Transverse colon (tissue), 4 donors: ENCODE data around the gene DUT. TPM values are rescaled to one million over a fixed set of nuclear protein-coding genes. Genes with fewer than 3 reads are reported as not detected.

Experiments
- DNase-seq: peaks from one replicate; pipeline ENCODE4 v3.0.0-alpha.2; 2019
- H3K27ac ChIP-seq, 4 donors: fragments of 200-600 bp; sonication (generic); 2 replicates each; pipeline ENCODE4 v1.5.1; 2016 to 2018; ENCODE audit warnings: inconsistent platforms in 4 of 4
- H3K27me3 ChIP-seq: fragments of 200-600 bp; sonication (generic); 2 replicates; pipeline ENCODE4 v1.5.1; 2017; ENCODE audit warnings: inconsistent platforms
- H3K36me3 ChIP-seq, 4 donors: fragments of 200-600 bp; sonication (generic); 2 replicates each; pipeline ENCODE4 v1.5.1; 2017 to 2019; ENCODE audit warnings: inconsistent platforms in 4 of 4
- H3K4me1 ChIP-seq, 4 donors: fragments of 200-600 bp; sonication (generic); 2 replicates each; pipeline ENCODE4 v1.5.1; 2017 to 2020; ENCODE audit warnings: inconsistent platforms in 4 of 4
- H3K4me3 ChIP-seq, 4 donors: fragments of 200-600 bp; sonication (generic); 1 replicate in 1 of 4; 2 replicates in 3 of 4; pipeline versions ENCODE4 v1.5.1 to v1.6.1; 2017 to 2019; ENCODE audit warnings: inconsistent platforms in 4 of 4
- H3K9me3 ChIP-seq, 2 donors: fragments of 200-600 bp; sonication (generic); 2 replicates each; pipeline ENCODE4 v1.5.1; 2017 to 2019; ENCODE audit warnings: inconsistent platforms in 2 of 2
- CTCF ChIP-seq, 5 experiments: fragments of 200-600 bp in 3 of 5; fragments of 450-650 bp in 2 of 5; sonication (generic) in 3 of 5; IDR thresholded peaks; 1 replicate in 2 of 5; 2 replicates in 3 of 5; pipeline ENCODE4 v1.5.1; 2016 to 2017; ENCODE audit warnings: antibody characterized with exemption in 5 of 5, inconsistent platforms in 3 of 5, mild to moderate bottlenecking in 2 of 5, moderate library complexity in 1 of 5
- EP300 ChIP-seq: sonication (generic); formaldehyde crosslinking; IDR thresholded peaks from one replicate; pipeline ENCODE4 v1.6.1; 2017; ENCODE audit warnings: antibody characterized with exemption, low read depth
- POLR2A ChIP-seq: fragments of 450-650 bp; IDR thresholded peaks from one replicate; pipeline ENCODE4 v1.6.1; 2016; ENCODE audit warnings: antibody characterized with exemption, mild to moderate bottlenecking, moderate library complexity
- POLR2AphosphoS5 ChIP-seq, 3 donors: sonication (generic); formaldehyde crosslinking; IDR thresholded peaks; one replicate each; pipeline ENCODE4 v1.6.1; 2016; ENCODE audit warnings: antibody characterized with exemption in 3 of 3
- WGBS, 2 donors: methylation state at CpG; one replicate each; pipeline ENCODE4 v1.1.5; 2018; ENCODE audit warnings: low coverage in 1 of 2; 5-methylcytosine and 5-hydroxymethylcytosine counted together
- in situ Hi-C, 4 donors: fragments of 200-750 bp; cut with MboI; loops; one replicate each; pipeline versions ENCODE4 v1.15.0 to v1.15.1; 2017; ENCODE audit warnings: low sequenced_read_pairs in 3 of 4, low pct_ligation_motif_present in 1 of 4, low pct_unique_long_range_greater_than_20kb in 1 of 4
- intact Hi-C: fragments of 100-400 bp; cut with DNase I; formaldehyde crosslinking; loops from one replicate; pipeline ENCODE4 v1.15.1; 2023; ENCODE audit warnings: low total_unique reads
- total RNA-seq, 4 donors: library from RNA; depleted of rRNA; stranded (reverse); fragments of >200 nt; gene quantifications; one replicate each; pipeline ENCODE4 v1.1.0, GENCODE V29; 2016

The DUT gene
- total RNA-seq, 4 donors from 2014 or later: 19.5 to 63.1 (median 45.3) TPM

DNA sequence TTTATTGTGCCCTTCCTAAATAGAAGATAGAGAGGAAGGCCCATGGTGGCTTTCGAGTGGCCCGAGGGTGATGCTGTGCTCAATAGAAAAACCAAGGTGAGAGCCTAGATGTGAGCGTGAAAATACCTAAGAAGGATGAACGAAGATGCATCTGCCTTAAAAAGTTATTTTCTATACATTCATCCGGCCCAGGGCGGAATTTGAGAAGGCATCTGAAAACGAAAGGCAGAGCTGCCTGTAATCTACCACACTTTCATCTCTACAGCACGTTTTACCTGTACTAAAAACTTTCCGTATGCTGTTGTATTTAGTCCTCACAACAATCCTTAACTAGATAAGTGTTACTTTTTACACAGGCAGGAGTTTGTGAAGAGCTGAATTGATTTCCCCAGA, 1.4 kb downstream of the DUT start:
- DNase-seq: no peak
- Histone ChIP-seq H3K9me3 (no peaks in the 10 kb centered on the region), H3K4me1 (peaks cover 9 to 26% (median 17%) of the 10 kb centered on the region in 4 donors), H3K27ac (no peak overlapping the region), H3K4me3 (peak overlapping the region in 3 of 4 donors; percentile 70 to 79 (median 77)), H3K27me3 (no peaks in the 10 kb centered on the region), H3K36me3 (peaks cover 0 to 7% (median 3%) of the 10 kb centered on the region in 4 donors)
- 17 to 29% methylated on average over 7 to 9 of the region's 9 CpGs for WGBS, 2 donors
- intact Hi-C loops (no loop called here), in situ Hi-C loops (no loop called here)
- TF ChIP-seq CTCF (IDR thresholded peaks at IDR 0.05) (no peak), EP300 (no peak), POLR2A (no peak), POLR2AphosphoS5 (IDR thresholded peaks at IDR 0.05) (no peak)

DNA sequence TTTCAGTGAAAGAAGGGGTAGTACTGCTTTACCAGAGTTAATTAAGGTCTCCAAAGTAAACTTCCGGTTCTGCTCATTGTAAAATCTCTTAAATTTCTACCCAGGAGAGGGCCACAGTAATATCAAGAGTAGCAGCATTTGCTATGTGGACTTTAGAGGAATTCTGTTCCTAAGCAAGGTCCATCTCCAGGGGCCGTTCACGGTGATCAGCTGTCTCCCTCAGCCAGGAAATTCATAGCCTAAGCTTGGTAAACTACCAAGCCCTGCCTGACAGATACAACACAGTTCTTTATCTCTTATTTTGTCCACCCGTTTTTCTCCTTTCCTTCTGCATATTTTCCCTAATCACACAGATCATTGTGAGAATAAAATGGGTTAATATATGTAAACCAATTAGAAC, 2.3 kb downstream of the DUT start:
- WGBS, 2 donors: 29 to 32% methylated on average over 3 to 4 of the region's 4 CpGs
- DNase-seq: no peak

GRCh38 chr15:48334260-48334659, 3.0 kb downstream of the DUT start:
- TF ChIP-seq EP300 (no peak), POLR2AphosphoS5 (IDR thresholded peaks at IDR 0.05) (no peak), POLR2A (no peak), CTCF (IDR thresholded peaks at IDR 0.05) (no peak)
- Histone ChIP-seq H3K27me3 (no peaks in the 10 kb centered on the region), H3K36me3 (peaks cover 0 to 7% (median 3%) of the 10 kb centered on the region in 4 donors), H3K27ac (no peak overlapping the region), H3K4me1 (peaks cover 9 to 26% (median 17%) of the 10 kb centered on the region in 4 donors), H3K9me3 (no peaks in the 10 kb centered on the region), H3K4me3 (no peak overlapping the region)
- in situ Hi-C loops (no loop called here), intact Hi-C loops (no loop called here)
- DNase-seq: no peak
- 73 to 100% methylated on average over 1 to 2 of the region's 2 CpGs for WGBS, 2 donors

More for the DNA sequence above, 2.3 kb downstream of the DUT start:
- no peak overlapping the region for H3K4me3 ChIP-seq
- peaks cover 0 to 7% (median 3%) of the 10 kb centered on the region in 4 donors for H3K36me3 ChIP-seq
- intact Hi-C loops (no loop called here), in situ Hi-C loops (no loop called here)
- H3K27ac ChIP-seq: no peak overlapping the region
- H3K27me3 ChIP-seq: no peaks in the 10 kb centered on the region
- peaks cover 9 to 26% (median 17%) of the 10 kb centered on the region in 4 donors for H3K4me1 ChIP-seq
- H3K9me3 ChIP-seq: no peaks in the 10 kb centered on the region
- no peak for TF ChIP-seq EP300
- no peak for TF ChIP-seq POLR2A
- TF ChIP-seq CTCF (IDR thresholded peaks at IDR 0.05): no peak
- TF ChIP-seq POLR2AphosphoS5 (IDR thresholded peaks at IDR 0.05): no peak

DNA sequence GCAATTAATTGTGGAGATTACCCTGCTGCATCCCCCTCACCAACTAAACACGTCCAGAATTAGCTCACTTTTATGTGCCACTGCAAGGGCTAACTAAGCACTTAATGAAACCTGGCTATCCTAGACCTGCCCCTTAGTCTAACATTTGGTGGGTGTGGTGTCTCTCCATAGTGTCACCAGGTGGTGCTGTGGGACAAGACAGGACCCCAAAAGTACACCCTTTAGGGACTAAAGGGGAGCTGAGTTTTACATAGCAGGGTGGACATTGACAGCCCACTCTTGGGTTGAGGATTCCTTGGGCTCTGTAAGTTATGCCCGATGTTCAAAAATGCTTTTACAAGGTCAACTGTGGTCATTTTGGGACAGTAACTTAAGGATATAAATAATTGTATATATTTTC, 5.7 kb downstream of the DUT start:
- H3K36me3 ChIP-seq: peaks cover 0 to 22% (median 3%) of the 10 kb centered on the region in 4 donors
- no peak overlapping the region for H3K27ac ChIP-seq
- H3K27me3 ChIP-seq: no peaks in the 10 kb centered on the region
- peaks cover 5 to 14% (median 9%) of the 10 kb centered on the region in 4 donors for H3K4me1 ChIP-seq
- TF ChIP-seq POLR2AphosphoS5 (IDR thresholded peaks at IDR 0.05) (no peak), POLR2A (no peak), EP300 (no peak), CTCF (IDR thresholded peaks at IDR 0.05) (no peak)
- in situ Hi-C loops: no loop called here
- 81% methylated on average over 2 of the region's 2 CpGs; no CpG with 5 or more reads in 1 of the 2 donors for WGBS, 2 donors
- no peak overlapping the region for H3K4me3 ChIP-seq
- DNase-seq: no peak
- no peaks in the 10 kb centered on the region for H3K9me3 ChIP-seq
- intact Hi-C loops: no loop called here
